GM18951 (cell line): Measurements from ENCODE around the gene MROH9.

Experiments used
- POLR2A ChIP-seq: IDR thresholded peaks from 4 replicates; pipeline ENCODE4 v1.6.1; 2011; ENCODE audit warnings: mild to moderate bottlenecking; ENCODE audit not compliant: insufficient read length, insufficient read depth; ENCODE audit errors: extremely low read depth
- in situ Hi-C: fragments of 300-500 bp; cut with MboI; formaldehyde crosslinking; loops from one replicate; pipeline ENCODE4 v1.12.0; 2022; ENCODE audit warnings: low sequenced_read_pairs, mixed read lengths, inconsistent platforms; ENCODE audit not compliant: unreplicated experiment

The MROH9 gene

DNA sequence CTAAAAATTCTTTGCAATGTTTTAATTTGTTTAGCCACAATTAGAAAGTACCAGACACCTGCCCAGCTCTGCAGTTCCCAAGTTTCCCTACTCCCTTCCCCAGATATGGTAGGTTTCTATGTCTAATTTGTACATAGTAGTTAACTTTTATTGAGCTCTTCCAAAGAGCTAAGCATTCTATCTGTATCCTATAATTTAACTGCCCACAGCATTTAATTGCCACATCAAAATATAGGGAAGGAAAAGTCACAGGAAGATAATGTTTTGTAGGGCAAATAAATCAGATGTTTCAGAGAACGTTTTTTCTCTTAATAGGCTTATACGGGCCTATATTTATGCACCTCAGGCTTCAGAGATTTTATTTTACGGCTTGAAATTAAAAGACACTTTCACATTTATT is 139.7 kb downstream of the MROH9 start:
- no peak for TF ChIP-seq POLR2A
- in situ Hi-C loops = no loop called here

DNA sequence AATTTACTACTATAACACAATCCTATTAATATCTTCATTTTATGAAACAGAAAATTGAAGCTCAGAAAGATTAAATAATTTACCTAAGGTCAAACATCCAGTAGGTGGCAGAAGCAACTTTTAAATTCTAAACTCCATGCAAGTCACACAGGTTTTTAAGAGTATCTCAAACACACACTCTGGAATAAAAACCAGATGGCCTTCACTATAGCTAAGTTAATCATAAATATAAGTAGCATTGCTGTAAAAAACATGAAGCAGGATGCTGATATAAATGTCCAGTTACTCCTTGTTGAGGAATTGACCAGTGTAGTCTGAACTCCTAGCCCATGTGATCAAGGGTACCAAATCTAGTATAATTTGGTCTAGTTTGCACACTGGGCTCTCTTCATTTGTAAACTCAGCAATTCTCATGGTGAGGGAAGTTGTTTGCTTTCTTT is 146.0 kb downstream of the MROH9 start:
- in situ Hi-C loops = no loop called here
- no peak for TF ChIP-seq POLR2A

DNA sequence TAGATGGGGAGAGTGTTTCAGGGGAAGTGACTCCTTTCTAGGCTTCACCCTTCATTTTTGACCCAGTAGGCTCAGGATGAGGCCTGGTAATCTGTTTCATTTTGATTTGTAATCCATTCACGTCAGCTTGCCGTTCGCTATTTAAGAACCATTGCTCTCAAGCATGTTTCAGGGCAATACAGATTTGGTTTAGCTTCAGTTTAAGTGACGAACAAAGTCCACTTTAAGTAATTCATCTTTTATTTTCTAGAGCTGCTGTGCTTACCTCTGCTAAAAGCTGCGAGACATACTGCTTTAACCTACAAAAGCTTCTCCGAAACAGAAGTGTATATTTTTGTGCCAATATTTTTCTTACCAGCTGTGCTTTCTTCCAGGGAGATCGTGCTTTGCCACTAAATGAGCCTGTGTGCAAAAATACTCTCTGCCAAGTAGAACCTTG is 146.4 kb downstream of the MROH9 start:
- no peak for TF ChIP-seq POLR2A
- in situ Hi-C loops = no loop called here

DNA sequence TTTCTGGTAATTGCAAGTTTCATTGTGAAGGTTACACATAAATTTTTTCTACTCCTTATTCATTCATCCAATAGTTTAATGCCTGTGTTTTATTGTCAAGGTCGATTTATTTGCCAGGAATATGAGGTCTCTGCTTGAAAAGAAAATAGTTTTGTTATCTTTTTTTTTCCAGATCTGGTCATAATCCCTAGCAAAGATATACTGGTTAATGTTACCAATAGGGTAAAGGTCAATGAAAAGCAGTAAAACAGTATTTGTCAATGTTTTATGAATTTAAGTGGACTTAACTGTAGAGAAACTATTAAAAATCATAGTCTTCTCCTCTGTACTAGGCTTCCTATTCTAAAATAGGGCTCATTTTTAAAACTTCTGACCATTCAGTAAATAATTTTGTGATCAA is 147.3 kb downstream of the MROH9 start:
- in situ Hi-C loops = no loop called here
- no peak for TF ChIP-seq POLR2A

DNA sequence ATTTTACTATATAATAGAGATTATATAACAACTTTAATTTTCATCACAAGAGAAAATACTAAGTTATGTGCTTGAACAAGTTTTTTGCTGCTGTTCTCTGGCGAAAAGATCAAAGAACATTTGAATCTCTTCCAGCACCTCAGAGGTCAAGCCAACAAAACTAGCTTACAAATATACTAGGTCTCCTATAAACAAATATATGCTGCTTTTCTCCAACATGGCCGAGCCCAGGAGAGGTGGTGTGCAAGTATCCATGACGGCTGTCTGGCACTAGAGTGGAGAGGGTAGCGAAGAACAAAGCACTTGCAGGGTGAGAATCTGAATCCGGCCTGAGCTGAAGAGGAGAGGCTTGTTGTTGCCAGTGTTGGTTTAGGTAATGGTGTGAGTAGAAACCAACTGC is 147.9 kb downstream of the MROH9 start:
- in situ Hi-C loops = no loop called here
- TF ChIP-seq POLR2A = no peak

DNA sequence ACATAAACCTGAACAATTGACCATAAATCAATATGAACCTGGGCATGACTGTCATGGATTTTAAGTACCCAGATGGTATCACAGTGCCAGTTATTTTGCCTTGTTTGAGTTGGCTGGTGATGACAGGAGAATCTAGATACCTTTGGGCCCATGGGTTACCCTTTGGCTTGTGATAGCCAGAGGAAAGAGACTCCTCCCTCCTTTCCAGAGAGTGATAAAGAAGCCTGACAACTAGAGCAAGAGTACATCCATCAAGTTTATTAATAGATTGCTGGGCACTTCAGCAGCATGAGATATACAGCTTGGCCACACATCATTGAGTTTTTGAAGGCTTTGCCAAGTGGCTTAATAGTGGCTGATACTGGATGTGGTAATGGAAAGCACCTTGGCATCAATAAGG is 148.8 kb downstream of the MROH9 start:
- in situ Hi-C loops = no loop called here
- no peak for TF ChIP-seq POLR2A

DNA sequence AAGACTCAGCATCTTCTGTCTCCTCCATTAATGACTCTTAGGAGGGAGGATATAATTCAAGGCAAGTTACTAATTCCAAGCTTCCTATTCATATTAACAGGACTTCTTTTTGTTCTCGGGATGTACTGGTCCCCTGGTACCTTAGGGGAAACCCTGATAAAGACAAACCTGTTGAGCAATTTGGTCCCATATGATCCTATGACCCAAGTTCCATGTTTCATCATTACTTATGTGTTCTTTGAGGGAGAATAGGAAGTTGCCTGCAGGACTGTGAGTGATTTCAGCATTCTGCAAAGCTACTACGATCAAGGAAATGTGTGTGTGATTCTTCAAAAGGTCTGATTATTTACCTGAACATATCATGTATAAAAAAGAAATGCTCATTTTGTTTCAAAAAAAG is 149.5 kb downstream of the MROH9 start:
- no peak for TF ChIP-seq POLR2A
- in situ Hi-C loops = no loop called here

DNA sequence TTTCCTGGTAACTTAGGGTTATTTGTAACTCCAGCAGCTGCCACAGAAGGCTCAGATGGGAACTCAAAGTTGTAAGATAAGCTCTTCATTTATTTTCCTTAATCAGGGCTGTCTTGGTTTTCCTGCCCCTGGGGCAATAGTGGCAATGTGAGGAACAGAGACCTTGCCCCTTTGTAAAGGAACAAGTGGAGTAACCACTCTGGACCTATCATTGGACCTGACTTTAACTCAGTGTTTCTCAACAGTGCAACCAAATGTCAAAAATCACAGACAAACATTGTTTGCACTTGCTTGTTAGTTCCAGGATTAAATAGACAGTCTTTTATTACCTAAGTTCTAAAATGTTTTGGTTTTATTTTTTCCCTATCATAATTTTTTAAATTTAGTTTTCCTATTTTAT is 152.6 kb downstream of the MROH9 start:
- in situ Hi-C loops = no loop called here
- TF ChIP-seq POLR2A = no peak

DNA sequence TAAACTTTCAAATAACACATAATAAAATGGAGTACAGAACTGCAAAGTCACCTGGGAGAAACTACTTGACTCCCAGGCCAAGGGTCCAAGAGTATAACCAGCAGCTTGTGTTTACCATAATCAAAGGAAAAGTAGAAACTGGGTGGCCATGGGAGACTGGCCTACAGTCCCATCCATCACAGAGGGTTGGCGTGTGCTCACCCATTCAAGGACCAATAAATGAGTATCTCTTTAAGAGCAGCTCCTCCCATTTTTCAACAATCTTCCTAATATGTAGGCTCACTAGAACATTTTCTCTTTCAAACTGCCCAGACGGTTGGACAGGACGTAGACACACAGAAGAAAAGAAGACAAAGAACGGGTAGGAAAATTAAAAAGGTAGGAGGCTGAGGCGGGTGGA is 155.3 kb downstream of the MROH9 start, which contains the start of gene FMO3:
TSS of gene FMO3 (plus strand) at position 302 of the 400 bp plus-strand sequence. CDS start 1,754 bp downstream, outside the sequence.
- in situ Hi-C loops = no loop called here
- no peak for TF ChIP-seq POLR2A

DNA sequence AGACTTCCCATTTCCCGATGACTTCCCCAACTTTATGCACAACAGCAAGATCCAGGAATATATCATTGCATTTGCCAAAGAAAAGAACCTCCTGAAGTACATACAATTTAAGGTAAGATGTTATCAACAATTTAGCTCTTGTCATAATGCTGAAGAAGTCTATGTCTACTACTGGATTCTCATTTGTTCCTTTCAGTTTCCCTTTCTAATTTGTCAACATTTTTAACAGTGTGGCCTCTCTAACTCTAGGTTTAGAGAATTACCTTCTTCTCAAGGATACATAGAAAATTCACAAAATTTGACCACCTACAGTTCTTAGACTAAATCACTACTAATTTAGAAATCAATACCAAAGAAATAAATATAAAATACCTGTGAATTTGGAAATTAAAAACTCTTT is 168.5 kb downstream of the MROH9 start:
- in situ Hi-C loops = no loop called here
- no peak for TF ChIP-seq POLR2A

DNA sequence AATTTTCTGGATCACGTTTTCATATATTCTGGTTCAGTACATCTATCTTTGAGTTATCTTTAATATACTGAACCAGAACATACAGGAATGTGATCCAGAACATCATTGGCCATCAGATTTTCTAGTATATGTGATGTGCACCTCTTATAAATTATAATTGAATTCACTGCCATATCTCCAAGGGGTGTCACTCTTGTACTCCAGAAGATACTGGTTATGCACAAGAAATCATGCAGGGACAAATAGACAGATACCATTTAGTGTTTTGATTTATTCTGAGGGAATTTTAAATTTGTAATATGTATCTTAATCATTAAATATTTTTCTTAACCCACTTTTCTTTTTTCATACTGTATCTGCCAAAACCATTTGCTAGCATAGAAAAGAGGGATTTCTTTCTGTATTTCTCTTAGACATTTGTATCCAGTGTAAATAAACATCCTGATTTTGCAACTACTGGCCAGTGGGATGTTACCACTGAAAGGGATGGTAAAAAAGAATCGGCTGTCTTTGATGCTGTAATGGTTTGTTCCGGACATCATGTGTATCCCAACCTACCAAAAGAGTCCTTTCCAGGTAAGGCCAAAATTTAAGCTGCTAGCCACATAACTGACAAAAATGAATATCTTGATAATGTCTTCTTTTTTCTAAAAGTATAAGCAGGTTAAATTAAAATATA is 172.1 kb downstream of the MROH9 start:
- in situ Hi-C loops = no loop called here
- TF ChIP-seq POLR2A = no peak

DNA sequence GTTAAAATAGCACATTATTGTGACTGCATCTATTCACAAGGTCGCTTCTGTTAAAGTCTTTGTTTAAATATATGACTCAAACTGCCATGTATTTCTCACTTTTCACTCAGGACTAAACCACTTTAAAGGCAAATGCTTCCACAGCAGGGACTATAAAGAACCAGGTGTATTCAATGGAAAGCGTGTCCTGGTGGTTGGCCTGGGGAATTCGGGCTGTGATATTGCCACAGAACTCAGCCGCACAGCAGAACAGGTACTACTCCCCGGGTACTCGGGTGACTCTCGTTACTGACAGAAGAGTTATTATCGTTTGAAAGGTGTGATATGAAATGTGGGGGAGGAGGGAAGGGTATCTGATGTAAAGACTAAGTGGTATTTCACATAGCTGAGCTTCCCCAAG is 172.6 kb downstream of the MROH9 start:
- in situ Hi-C loops = no loop called here
- TF ChIP-seq POLR2A = no peak

DNA sequence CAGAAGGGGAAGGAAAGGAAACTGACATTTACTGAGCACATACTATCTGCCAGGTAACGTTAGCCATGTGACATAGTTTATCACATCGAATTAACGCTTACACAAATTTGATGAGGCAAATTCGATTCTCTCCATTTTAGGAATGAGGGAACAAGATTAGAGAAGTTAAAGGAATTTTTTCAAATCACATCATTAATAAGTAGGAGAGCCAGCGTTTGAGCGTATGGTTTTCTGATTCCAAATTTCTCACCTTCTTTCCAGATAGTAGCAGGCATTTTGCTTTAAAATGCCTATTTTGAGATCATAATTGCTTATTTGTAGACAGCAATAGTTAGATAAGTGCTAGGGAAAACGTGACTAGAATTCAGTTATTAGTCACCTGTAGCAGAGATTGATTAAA is 174.6 kb downstream of the MROH9 start:
- in situ Hi-C loops = no loop called here

DNA sequence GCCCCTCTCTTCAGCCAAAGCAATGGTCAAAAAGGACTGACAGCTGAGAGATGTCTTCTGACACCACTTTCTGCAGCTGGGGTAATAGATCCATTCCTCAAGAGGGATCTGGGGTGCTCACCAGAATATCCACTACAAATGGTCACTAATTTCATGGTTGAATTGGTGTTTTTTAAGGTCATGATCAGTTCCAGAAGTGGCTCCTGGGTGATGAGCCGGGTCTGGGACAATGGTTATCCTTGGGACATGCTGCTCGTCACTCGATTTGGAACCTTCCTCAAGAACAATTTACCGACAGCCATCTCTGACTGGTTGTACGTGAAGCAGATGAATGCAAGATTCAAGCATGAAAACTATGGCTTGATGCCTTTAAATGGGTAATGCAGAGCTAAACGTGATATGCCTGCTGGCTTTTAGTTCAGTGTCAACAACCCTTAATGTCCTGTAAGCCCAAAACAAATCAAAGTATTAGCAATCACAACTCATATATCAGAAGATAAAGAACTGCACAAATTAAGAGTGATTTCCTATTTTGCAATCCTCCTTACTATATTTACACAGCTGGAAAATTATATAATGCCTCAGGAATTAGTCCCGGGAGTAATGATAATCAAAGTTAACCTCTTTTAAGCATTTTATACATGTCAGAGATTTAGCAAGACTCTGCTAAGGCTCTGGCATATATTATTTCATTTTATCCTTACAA is 175.4 kb downstream of the MROH9 start:
- TF ChIP-seq POLR2A = no peak
- in situ Hi-C loops = no loop called here

More for the DNA sequence above, 174.6 kb downstream of the MROH9 start:
- TF ChIP-seq POLR2A = no peak
